ENCODE measurements around the gene DUSP22.
"Not testable (repeated sequence)": the region's sequence is repeated elsewhere in the genome, so short reads cannot be mapped to it uniquely, and the experiment has no call there.

DUSP22 gene

GRCh38 chr6:280775-281468 lies 11.4 kb upstream of the DUSP22 start:
- no peak for DNase-seq

DNA sequence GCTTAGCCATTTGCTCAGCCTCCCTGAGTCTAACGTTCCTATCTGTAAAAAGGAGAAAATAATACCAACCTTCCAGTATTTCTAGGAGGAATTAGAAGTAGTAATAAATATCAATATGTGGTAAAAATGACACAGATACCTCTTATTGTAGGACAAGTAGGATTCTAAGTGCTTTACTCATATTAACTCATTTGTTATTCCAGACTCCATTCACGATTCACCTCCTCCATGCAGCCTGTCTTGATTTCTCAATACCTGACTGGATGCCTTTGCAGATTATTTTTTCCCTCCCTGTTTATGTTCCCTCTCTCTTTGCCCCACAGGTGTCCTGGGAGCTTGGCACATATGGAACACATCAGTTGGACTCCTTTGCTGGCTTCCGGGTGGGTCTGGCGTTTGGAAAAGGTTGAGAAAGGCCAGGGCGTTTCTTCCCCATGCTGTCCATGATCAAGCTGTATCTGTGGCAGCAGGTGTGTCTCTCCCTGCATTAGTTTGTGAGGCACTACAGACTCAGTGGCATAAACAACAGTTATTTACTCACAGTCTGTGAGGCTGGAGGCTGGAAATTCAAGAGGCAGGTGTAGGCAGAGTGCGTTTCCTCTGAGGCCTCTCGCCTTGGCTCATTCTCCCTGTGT lies 10.7 kb upstream of the DUSP22 start:
- no peak for DNase-seq

GRCh38 chr6:282177-282866 lies 10.0 kb upstream of the DUSP22 start:
- DNase-seq, result no peak

DNA sequence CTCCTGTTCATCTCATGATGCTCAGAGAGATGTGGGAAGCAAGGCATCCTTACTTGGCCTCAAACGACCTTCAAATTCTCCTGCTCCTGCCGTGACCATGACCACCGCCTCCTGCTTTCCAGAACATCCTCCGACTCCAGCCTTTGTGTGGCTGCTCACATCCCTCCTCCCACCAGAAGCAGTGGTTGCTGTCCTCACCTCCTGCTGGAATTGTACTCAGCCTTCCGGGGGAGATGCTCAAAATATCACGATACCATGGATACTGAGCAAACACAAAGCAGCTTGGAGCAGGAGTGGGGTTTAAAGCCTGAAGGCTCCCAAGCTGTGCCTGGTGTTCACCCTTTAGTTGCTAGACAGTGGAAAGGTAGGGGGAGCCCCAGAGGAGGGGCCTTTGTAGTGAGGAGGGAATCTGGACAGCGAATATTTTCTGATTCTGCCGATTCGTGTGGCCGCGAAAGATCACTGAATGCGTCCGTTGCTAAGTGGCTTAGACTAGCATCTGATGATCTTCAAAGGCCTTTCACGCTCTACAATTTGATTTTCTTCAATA lies 9.3 kb upstream of the DUSP22 start:
- no peak for DNase-seq

DNA sequence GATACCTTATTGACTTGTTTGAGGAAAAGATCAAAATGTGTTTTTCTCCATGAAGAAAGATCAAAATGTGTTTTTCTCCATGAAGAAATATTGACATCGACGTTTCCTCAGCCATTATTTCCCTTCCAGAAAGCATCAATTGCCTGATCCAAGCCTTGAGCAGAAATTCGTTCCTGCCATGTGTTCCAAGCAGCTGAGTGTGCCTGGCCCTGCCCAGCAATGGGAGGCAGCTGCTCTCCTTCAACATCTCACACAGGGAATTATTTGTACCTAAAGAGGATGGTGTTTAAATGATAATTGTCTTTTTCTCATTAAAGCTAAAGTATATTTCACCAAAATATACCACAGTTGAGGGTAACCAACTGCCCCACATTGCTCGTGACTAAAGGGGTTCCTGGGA lies 7.8 kb upstream of the DUSP22 start:
- no peak for DNase-seq

GRCh38 chr6:285030-285771 lies 7.1 kb upstream of the DUSP22 start:
- no peak for DNase-seq

- DNase-seq, result not testable (repeated sequence)
Measured at GRCh38 chr6:285902-286301, 6.4 kb upstream of the DUSP22 start.

DNA sequence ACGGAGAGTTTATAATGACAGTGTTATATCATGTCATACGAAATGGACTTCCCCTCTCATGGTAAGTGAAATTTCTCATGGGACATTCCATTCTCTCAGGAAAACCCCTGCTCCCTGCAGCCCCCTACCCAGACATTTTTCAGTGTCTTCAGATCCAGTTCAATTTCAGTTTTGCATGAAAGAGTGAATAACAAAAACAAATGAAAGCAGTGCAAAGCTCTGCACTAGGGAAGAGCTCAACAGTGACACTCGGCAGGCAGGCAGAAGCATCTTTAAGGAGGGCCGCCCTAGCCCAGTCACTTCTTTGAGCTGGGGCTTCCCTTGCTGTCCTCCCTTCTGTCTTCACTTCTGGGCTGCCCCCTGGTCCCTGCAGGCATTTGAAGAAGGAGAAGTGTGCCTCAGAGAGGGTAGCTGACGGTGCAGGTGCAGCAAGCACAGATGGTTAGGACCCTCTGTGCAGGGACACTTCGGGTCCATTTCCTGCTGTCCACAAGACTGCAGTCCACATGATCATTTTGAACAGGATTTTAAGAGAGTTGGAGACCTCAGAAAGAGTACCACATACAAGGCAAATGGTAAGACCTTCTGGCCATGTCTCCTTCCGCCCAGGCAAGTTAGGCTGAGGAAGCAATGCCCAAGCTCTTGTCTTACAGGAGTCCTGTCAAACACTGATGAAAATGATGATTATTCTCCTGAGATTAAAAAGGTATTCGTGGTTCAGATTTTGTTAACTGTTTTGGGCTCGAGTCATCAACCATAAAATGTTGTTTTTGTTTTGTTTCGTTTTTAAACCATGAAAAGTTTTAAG lies 5.4 kb upstream of the DUSP22 start:
- no peak for DNase-seq

DNA sequence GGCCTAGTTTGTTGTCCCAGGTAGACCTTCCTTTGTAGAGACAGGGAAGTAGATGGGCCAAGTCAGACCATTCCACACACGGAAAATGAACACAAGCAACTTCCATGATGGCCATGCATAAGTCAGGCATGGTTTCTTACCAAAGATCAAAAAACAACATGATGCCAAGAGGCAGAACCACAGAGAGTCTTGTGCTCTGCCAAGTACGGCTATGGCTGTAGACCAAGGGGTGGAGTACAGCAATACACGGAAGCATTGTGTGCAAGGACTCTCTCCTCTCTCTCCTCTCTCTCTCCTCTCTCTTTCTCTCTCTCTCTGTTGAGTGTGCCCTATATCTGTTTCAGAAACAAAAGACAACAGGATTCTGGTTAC lies 4.8 kb upstream of the DUSP22 start:
- DNase-seq, result no peak

DNA sequence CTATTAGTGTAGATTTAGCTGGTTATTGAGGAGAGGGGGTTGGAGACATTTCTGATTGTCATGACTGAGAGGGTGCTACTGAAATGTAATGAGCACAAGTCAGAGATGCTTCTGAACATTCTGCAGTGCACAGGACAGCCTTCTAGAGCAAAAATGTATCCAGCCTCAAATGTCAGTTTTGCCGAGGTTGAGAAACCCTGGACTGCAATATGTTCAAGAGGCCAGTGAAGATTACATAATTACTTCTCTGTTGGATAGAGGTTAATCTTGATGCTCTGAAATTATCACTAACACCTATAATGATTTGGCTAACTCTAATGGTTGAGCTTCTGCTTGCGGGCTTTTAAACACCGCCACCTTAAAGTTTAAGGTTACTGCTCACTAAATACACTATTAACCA lies 3.4 kb upstream of the DUSP22 start:
- DNase-seq, result no peak

DNA sequence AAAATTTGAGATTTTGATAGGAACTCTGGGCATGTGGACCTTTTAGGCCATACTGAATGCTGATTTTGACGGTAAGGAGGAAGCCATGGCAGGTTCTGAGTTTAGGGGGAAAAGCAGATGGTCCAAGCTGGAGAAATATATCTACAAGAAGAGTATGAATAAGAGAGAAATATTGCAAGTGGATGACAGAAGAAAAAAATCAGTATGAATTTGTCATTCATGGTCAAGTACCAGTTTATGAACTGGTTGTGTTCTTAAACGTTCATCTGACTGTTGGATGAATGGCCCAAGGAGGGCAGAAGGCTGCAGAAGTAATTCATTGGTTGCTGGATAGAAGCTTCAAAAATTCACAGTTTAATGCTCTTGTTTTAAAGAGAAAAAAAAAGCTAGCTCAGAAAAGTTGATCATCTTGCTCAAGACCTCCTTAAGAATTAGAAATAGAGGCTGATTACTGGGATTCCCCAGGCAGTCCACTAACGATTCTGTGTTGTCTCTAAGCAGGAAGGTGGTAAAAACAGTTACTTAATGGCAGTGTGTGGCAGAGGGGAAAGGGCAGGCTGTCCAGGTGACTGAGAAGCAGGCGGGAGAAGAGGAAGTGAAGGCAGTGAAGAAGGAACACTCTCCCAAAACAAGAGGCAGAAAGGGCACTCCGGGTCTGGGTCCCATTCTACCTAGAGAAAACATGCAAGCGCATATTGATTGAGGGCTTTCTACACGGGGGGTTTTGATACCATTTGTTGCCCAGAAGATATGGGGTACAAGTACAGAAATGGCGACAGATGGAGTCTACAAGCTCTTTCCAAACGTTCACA lies 2.0 kb upstream of the DUSP22 start:
- peak in 1 of 2 donors; percentile 26 for DNase-seq

DNA sequence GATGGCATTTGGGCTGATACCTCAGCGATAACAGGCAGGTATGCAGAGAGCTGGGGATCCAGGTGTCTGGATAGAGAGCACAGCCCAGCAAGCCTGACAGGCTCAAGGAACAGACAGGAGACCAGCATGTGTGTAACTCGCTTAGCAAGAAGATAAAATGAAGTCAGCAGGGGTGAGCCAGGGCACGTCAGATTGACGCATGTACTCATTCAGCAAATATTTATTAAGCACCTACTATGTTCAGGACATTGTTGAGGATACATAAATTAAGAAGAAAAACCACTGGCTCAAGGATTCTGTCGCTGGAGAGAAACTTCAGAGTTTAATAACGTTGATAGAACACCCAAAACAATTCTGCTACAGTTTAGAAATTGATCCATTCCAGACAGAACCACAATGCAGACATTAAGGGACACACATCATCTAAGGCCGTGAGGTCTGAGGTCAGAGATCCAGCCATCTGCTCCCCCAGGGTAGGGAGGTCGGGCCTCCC lies 1.0 kb upstream of the DUSP22 start:
- no peak for DNase-seq

GRCh38 chr6:292506-293192 lies 362 bp downstream of the DUSP22 start:
- peak; percentile 87 for DNase-seq

DNA sequence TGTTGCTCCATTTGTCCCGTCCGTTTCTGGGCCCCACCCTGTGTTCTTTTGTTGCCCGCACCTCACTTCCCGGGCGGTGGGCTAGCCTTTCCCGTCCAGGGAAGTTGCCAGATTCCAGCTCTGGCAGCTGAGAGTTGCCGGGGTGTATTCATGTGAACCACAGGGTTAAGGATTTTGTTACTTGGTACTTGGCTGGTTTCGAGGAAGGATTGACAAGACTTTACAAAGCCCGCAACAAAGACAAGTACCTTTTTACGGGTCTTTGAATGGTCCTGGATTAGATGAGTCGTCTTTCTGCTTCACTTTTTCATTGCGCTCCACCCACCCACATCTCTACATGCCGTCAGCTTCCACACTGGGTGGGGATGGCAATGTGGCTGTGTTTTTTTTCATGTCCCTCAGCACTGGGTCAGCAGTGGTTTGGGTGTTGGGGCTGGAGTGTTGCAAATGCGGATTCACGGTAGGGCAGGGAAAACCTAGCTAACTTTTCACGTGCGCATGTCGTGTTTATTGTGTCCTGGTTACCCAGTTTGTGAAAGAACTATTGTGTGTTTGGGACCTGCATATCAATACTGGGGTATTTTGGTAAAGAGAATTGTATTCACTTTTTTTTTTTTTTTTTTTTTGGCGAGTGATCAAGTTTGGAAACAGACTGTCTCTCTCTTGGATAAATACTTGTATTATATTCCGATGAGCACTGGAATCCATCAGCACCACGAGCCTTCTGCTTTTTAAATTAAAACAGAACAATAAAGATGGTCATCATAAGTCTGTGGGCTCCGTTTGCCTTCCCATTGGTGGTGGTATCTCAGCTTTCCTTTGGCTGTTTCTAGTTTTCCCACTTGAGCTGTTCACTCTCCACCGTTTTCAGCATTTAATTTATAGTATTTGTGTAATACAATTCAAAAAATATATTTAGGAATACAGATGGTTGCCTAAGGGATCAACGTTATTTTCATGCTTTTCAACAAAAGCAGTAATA lies 1.2 kb downstream of the DUSP22 start:
- DNase-seq, result peak; percentile 41 to 43

GRCh38 chr6:294656-295565 lies 2.6 kb downstream of the DUSP22 start:
- DNase-seq, result no peak

GRCh38 chr6:296151-297122 lies 4.2 kb downstream of the DUSP22 start:
- peak in 1 of 2 donors; percentile 28 for DNase-seq
